ENCODE results near the gene C12orf56.
"Not testable (repeated sequence)": the region's sequence is repeated elsewhere in the genome, so short reads cannot be mapped to it uniquely, and the experiment has no call there.

The C12orf56 gene

DNA sequence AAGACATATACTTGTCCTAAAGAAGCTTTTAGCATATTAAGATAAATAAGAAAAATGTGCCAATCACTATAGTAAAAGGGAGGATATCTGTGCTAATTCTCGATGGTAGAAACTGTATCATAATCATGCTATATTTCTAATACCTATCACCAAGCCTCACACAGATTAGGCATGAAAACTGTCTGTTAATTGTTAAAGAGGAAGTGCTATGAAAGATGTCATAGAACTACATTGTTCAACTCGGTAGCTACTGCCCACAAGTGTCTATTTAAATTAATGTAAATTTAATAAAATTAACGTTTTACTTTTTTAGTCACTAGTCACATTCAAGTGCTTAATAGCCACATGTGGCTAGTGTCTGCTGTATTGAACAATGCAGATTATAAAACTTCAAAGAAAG is 90.9 kb downstream of the C12orf56 start:
- no peak for FAIRE-seq

DNA sequence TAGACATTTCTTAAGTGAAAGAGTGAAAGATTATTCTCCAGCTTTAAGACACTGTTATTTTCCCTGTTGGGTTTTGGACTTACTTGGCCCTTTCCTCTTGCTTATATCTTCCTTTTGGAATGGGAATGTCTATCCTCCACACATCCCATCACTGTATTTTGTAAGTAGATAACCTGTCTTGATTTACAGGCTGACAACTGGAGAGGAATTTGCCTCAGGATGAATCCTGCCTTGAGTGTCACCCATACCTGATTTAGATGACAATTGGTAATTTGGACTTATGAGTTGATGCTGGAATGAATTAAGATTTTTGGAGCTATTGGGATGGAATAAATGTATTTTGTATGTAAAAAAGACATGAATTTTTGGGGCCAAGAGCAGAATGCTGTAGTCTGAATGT is 94.3 kb downstream of the C12orf56 start:
- FAIRE-seq: no peak

DNA sequence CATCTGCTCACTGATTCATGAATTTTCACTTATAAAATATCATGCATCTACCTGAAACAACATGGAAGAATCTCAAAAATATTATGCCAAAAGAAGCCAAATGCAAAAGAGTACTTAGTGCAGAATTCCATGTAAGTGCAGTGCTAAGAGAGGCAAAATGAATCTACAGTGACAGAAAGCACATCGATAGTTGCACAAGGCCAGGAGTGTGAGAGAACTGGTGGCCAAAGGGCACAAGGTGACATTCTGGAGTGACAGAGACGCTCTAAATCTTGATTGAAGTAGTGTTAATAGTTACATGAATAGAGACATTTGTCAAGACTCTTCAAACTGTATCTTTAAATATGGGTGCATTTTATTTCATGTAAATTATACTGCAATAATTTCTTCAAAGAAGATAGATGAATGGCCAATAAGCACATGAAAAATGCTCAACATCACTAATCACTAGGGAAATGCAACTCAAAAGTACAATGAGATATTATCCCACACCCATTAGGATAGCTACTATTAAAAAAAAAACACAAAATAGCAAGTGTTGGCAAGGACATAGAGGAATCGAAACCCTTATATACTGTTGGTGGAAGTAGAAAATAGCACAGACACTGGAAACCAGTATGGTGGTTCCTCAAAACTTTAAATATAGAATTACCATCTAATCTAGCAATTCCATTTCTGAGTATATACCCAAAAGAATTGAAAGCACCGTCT is 96.7 kb downstream of the C12orf56 start:
- FAIRE-seq: no peak

- FAIRE-seq: not testable (repeated sequence)
Observed at GRCh38 chr12:64293174-64293573, 97.4 kb downstream of the C12orf56 start.

GRCh38 chr12:64286521-64286920 is 104.0 kb downstream of the C12orf56 start:
- no peak for FAIRE-seq

GRCh38 chr12:64284256-64284655 is 106.3 kb downstream of the C12orf56 start:
- FAIRE-seq: no peak

GRCh38 chr12:64278421-64278820 is 112.1 kb downstream of the C12orf56 start:
- FAIRE-seq: no peak

DNA sequence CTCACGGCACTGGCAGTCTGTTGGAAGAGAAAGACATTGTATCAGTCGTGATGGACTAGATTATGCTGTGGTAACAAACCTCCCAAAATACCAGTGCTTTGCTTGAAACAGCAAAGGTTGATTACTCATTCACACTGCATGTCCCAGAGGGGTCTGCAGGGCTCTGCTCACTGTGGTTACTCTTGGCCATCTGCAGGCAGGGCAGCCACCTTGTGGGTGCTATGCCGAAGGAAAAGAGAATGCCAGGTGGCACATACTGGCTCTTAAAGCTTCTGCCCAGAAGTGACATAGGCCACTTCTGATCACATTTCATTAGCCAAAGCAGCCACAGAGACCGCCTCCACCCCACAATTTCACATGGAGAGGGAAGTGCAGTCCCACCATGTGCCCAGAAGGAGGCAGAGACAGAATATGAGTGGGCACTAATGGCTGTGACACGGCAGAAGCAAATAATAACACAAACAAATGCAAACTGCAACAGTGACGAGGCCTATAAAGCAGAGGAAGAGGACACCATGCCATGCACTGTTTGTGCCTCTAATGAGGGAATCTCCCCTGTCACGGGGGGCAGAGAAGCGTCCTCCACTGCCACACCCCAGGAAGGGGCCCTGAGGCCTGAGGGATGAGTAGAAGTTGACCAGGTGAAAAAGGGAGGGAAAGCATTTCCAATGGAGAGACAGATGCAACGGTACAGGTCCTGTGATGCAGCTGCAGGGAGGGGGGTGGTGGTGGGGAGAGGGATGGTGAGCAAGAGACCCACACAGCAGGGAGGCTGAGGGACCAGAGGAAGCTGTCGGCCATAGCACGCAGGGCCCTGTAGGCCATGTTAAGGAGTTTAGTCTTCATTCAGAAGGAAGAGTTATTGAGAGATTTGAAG is 116.8 kb downstream of the C12orf56 start:
- no peak for FAIRE-seq

GRCh38 chr12:64270411-64270810 is 120.1 kb downstream of the C12orf56 start:
- FAIRE-seq: no peak

- FAIRE-seq: no peak
Observed at GRCh38 chr12:64269161-64269560, 121.4 kb downstream of the C12orf56 start.

- FAIRE-seq: no peak
Observed at GRCh38 chr12:64268409-64268808, 122.1 kb downstream of the C12orf56 start.

GRCh38 chr12:64265839-64266238 is 124.7 kb downstream of the C12orf56 start:
- FAIRE-seq: no peak

- no peak for FAIRE-seq
Observed at GRCh38 chr12:64261813-64262212, 128.7 kb downstream of the C12orf56 start.

- no peak for FAIRE-seq
Observed at GRCh38 chr12:64258576-64258975, 132.0 kb downstream of the C12orf56 start.

DNA sequence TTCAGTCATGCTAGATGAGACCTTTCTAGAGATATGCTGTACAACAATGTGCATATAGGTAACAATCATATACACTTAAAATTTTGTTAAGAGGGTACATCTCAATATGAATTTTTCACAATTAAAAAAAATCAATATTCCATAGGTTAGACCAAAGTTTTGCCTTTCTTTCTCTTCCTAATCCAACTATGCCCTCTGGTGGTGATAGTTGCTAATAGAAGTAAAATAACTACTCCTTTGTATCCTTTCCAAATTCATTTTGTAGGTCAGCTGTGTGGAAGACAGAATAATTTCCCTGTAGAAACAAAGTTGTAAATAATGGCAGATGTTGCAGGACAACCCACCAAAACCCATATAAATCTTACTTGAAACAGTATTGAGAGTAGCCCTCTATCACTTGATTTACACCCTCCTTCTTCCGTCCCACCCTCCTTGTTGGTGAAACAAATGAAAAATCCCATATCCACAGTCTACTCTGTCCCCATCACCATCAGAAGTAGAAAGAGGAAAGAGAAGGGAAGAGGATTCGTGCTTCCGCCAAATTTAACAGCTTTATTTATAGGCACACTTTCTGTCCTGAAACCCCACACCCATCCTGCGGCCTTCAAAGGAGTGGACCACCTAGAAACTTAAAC is 134.3 kb downstream of the C12orf56 start:
- FAIRE-seq: peak; percentile 96

GRCh38 chr12:64255249-64255648 is 135.3 kb downstream of the C12orf56 start:
- FAIRE-seq: no peak

GRCh38 chr12:64253356-64253755 is 137.2 kb downstream of the C12orf56 start:
- FAIRE-seq: no peak

GRCh38 chr12:64252681-64253080 is 137.9 kb downstream of the C12orf56 start:
- no peak for FAIRE-seq

DNA sequence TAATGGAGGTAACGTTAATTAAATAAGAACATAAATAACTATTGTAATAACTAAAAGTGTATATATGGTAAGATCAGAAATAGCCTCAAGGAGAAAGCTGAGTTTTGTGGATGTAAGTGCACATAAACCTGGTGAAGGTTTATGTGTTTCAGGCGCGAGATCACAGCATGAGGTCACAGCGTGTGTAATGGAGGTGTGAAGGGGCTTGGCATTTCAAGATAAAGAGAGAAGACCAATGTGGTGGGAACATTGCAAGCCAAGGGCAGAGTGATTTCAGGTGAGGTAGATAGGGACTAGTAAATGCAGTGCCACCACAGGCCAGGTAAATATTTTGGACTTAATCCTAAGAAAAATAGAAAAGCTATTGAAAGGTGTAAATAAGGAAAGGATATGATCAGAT is 146.7 kb downstream of the C12orf56 start:
- no peak for FAIRE-seq

DNA sequence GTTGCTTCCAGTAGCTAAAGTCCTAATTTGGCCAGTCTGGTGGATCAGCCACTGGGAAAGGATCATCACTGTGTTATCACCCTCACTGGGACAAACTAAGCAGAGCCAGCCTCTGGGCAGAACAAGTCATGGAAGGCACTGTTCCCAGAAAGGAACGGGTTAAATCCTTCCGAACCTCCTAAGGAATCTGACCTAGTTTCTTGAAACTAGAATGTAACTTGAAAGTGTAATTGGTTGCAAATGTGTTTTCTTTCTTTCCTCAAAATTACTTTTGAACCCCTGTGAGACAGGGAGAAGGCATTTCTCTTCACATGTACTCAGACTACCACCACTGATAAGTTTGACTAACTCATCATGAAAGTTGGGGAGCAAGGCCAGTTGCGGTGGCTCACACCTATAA is 149.8 kb downstream of the C12orf56 start:
- no peak for FAIRE-seq

DNA sequence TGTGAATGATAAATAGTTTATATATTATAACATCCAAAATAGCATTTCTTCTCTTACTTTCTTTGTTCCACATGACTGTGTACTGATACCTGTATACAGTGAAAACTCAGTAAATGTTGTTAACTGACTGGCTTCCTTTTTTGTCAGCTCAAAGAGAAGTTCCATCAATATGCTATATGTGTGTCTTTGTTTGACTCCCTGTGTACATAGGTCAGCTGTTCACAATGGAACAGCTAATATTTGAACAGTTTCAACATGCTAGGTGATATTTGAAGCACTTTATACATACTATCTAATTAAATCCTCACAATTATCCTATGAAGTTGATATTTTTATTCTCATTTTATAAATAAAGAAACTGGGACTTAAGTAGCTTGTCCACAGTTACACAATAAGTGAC is 153.2 kb downstream of the C12orf56 start:
- FAIRE-seq: no peak

DNA sequence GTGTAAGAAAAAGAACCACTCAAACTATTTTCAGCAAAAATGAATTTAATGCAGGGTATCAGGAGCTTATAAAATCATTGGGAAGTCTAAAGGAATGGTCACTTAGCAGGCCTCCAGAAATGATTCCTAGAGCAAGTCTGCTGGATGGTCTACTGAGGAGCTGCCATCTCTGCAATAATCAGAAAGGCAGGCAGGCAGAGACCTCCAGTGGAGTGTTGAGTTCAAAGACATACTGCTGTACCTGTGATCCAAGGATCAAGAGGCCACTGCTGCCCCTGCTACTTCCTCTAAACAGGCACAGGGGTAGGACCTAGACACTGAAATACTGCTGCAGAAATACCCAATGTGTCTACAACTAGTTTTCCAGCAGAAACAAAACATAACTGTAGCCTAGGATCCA is 154.0 kb downstream of the C12orf56 start:
- no peak for FAIRE-seq

DNA sequence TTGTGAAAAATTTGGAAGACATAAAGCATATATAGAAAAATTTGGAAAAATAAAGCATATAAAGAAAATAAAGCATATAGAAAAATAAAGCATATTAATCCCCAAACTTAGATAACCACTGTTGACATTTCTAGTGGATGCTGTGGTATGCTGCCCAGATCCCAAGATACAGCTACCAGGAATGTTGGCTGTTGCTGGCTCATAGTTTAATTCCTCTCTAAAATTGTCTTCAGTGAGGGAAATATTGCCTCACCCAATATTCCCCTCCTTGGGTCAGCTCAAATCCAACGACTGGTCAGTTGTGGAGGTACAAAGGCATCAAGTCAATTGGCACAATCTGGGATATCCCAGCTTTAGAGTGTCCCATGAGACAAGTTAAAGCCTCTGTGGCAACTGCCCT is 158.4 kb downstream of the C12orf56 start:
- FAIRE-seq: no peak

DNA sequence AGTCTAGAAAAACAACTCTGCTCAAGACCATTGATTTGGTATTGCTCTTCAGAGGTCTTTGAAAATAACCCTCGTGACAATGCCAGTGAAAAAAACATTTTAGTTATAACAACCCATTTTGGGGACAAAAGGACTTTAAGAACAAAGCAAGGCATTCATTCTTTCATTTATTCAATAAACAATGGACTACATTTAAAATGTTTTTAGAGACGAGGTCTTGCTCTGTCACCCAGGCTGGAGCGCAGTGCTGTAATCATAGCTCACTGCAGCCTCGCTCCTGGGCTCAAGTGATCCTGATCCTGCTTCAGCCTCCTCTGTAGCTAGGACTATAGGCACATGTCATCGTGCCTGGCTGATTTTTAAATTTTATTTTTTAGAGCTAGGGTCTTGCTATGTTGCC is 160.8 kb downstream of the C12orf56 start:
- FAIRE-seq: no peak
